GM19023 (cell line): ENCODE data around the gene IL17B.
"Not testable (repeated sequence)": the region's sequence is repeated elsewhere in the genome, so short reads cannot be mapped to it uniquely, and the experiment has no call there.

Experiments
- ATAC-seq: cut with Tn5 transposase; IDR thresholded peaks from one replicate; pipeline ENCODE4 v1.9.1; 2021; ENCODE audit warnings: mild to moderate bottlenecking, moderate library complexity; ENCODE audit not compliant: unreplicated experiment

IL17B gene

GRCh38 chr5:149403923-149404745 lies 25.0 kb upstream of the IL17B start:
- ATAC-seq, result no peak

GRCh38 chr5:149402291-149402690 lies 23.2 kb upstream of the IL17B start:
- ATAC-seq, result no peak

GRCh38 chr5:149401051-149401450 lies 22.0 kb upstream of the IL17B start:
- ATAC-seq, result no peak

GRCh38 chr5:149400304-149400703 lies 21.2 kb upstream of the IL17B start:
- no peak for ATAC-seq

GRCh38 chr5:149399775-149400174 lies 20.7 kb upstream of the IL17B start:
- no peak for ATAC-seq

- not testable (repeated sequence) for ATAC-seq
Observed at GRCh38 chr5:149398747-149399266, 19.7 kb upstream of the IL17B start.

- ATAC-seq, result no peak
Observed at GRCh38 chr5:149397530-149397929, 18.4 kb upstream of the IL17B start.

- not testable (repeated sequence) for ATAC-seq
Observed at GRCh38 chr5:149394996-149395395, 15.9 kb upstream of the IL17B start.

- no peak for ATAC-seq
Observed at GRCh38 chr5:149392718-149393117, 13.6 kb upstream of the IL17B start.

GRCh38 chr5:149391524-149391923 lies 12.4 kb upstream of the IL17B start:
- no peak for ATAC-seq

- not testable (repeated sequence) for ATAC-seq
Observed at GRCh38 chr5:149391076-149391475, 12.0 kb upstream of the IL17B start.

GRCh38 chr5:149389552-149390495 lies 10.7 kb upstream of the IL17B start:
- ATAC-seq, result no peak

GRCh38 chr5:149388498-149389190 lies 9.6 kb upstream of the IL17B start:
- ATAC-seq, result no peak

GRCh38 chr5:149387982-149388381 lies 8.9 kb upstream of the IL17B start:
- ATAC-seq, result no peak

GRCh38 chr5:149387081-149387631 lies 8.1 kb upstream of the IL17B start:
- ATAC-seq, result no peak

- no peak for ATAC-seq
Observed at GRCh38 chr5:149386166-149386565, 7.1 kb upstream of the IL17B start.

GRCh38 chr5:149383399-149383798 lies 4.3 kb upstream of the IL17B start:
- ATAC-seq, result no peak

- no peak for ATAC-seq
Observed at GRCh38 chr5:149382517-149383220, 3.6 kb upstream of the IL17B start.

GRCh38 chr5:149381986-149382338 lies 2.9 kb upstream of the IL17B start:
- peak; percentile 84 for ATAC-seq
